GM21367 (cell line): Measurements from ENCODE around the gene CCDC71L.

Experiments
- ATAC-seq: cut with Tn5 transposase; IDR thresholded peaks from one replicate; pipeline ENCODE4 v1.9.1; 2021; ENCODE audit not compliant: unreplicated experiment

Gene CCDC71L

DNA sequence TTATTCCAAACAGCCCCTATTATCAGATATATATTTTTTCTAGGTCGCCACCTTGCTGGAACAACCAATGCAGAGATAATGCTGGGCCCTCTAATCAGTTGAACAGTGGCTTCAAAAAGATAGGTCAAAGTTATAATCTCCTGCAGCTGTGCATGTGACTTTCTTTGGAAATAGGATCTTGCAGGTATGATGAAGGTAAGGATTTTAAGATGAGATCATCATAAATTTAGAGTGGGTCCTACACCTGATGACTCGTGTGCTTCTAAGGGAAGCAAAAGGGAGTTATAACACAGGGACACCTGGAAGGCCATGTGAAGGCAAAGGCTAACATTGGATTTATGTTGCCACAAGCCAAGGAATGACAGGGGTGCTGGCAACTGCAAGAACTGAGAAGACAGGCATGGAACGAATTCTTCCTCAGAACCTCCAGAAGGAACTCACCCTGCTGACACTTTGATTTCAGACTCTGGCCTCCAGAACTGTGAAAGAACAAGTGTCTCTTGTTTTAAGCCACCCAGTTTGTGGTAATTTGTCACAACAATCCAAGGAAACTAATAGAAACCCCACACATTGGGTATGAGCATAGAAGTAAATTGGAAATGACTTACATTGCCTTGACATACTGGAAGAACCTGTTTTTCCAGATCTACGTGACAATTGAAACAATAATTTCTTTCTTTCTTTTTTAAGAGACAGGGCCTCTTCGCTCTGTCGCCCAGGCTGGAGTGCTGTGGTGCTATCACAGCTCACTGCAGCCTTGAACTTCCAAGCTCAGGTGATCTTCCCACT is 34.4 kb downstream of the CCDC71L start:
- no peak for ATAC-seq

DNA sequence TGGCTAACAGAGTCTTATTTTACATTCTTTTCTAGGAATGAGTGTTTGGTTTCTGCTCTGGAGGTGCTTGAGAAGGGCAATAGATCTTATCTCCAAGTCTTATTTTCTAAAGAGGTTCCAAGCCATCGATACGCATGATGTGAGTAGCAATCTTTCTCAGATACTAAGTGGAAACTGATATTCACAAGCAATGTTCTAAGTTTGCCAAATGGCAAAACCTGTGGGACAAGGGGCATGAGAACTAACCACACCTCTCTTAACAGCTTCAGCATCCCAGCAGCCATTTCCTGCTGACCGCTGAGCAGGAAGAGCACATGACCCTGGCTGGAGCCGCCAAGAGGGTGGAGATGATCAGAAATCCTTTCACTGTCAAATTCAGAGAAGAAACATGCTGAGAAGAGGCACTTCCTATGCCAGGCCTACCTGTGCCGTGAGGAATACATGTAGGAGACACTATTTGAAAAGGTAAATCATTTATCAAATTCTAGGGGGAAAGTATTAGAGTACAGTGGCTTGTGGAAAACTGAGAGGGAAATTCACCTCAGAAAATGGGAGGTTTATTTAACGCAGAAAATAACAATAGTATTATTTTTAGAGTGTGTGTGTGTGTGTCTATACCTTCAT is 35.2 kb downstream of the CCDC71L start:
- ATAC-seq, result no peak

DNA sequence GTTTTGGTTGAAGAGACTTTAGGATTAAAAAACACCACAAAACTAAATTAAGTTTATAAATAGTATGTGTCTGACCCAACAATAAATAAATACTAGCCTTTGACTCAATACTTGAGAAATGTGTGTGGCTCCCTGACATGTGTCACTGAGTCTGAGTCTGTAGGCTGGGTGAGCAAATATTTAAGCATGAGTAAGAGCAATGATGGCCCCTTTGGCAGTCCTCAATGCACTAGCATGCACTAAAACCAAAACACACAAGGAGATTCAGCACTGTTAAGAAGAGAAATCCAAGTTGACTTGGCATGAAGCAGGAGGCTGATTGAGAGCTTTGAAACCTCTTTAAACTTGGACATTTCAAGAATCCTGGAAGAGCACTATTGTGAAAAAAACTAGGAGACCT is 37.1 kb downstream of the CCDC71L start:
- ATAC-seq, result no peak

DNA sequence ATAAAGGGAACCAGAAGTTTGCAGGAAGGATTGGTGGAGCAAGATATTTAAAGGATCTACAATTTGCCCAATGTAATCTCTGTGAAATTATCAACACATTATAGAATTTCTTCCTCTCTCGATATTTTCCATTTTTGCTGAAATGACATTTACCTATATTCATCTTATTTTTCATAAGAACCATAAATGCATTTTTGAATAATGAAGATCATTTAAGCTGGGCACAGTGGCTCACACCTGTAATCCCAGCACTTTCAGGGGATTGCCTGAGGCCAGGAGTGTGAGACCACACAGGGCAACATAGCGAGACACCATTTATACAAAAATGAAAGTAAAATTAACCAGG is 37.7 kb downstream of the CCDC71L start:
- no peak for ATAC-seq

DNA sequence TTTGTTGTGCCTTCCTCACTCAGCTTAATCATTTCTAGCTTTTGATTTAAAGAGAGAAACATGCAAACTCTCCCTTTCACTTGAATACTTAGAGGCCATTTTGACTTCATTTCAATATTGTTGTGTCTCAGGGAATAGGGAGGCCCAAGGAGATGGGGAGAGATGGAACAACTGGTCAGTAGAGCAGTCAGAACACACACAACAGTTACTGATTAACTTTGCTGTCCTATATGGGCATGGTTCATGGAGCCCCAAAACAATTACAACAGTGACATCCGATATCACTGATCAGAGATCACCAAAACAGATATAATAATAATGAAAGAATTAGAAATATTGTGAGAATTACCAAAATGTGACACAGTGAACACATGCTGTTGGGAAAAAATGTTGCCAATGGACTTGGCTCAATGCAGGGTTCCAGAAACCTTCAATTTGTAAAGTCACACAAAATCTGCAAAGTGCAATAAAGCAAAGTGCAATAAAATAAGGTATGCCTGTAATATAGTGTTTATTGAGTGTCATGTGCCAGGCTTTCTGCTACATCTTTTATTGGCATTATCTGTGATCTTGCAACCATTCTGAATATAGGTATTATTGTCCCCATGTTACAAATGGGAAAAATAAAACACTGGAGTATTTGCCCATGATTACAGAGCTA is 38.2 kb downstream of the CCDC71L start:
- ATAC-seq, result no peak

DNA sequence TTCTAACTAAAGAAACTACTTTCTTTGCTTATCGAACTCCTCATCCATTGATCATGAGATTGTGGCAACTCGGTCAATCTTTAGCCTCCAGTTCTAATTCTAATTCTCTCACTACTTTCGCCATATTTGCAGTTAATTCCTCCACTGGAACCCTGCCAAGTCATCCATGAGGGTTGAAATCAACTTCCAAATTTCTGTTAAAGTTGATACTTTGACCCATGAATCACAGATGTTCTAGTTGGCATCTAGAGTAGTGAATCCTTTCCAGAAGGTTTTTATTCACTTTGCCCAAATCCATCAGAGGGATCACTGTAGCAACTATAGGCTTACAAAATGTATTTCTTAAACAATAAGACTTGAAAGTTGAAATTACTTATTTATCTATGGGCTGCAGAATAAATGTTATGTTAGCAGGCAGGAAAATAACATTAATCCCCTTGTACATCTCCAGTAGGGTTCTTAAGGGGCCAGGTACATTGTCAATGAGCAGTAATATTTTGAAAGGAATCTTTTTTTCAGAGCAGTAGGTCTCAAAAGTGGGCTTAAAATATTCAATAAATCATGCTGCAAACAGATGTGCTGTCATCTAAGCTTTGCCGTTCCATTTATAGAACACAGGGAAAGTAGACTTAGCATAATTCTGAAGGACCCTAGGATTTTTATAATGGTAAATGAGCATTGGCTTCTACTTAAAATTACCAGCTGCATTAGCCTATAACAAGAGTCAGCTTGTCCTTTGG is 39.4 kb downstream of the CCDC71L start:
- ATAC-seq, result no peak

- no peak for ATAC-seq
These were observed 40.3 kb downstream of the CCDC71L start for GRCh38 chr7:106620676-106621075.

GRCh38 chr7:106620034-106620433 is 40.9 kb downstream of the CCDC71L start:
- ATAC-seq, result no peak

GRCh38 chr7:106619213-106619612 is 41.7 kb downstream of the CCDC71L start:
- ATAC-seq, result no peak

GRCh38 chr7:106618480-106618879 is 42.5 kb downstream of the CCDC71L start:
- no peak for ATAC-seq

- no peak for ATAC-seq
These were observed 43.1 kb downstream of the CCDC71L start for GRCh38 chr7:106617860-106618259.

- no peak for ATAC-seq
These were observed 44.3 kb downstream of the CCDC71L start for GRCh38 chr7:106616708-106617051.

DNA sequence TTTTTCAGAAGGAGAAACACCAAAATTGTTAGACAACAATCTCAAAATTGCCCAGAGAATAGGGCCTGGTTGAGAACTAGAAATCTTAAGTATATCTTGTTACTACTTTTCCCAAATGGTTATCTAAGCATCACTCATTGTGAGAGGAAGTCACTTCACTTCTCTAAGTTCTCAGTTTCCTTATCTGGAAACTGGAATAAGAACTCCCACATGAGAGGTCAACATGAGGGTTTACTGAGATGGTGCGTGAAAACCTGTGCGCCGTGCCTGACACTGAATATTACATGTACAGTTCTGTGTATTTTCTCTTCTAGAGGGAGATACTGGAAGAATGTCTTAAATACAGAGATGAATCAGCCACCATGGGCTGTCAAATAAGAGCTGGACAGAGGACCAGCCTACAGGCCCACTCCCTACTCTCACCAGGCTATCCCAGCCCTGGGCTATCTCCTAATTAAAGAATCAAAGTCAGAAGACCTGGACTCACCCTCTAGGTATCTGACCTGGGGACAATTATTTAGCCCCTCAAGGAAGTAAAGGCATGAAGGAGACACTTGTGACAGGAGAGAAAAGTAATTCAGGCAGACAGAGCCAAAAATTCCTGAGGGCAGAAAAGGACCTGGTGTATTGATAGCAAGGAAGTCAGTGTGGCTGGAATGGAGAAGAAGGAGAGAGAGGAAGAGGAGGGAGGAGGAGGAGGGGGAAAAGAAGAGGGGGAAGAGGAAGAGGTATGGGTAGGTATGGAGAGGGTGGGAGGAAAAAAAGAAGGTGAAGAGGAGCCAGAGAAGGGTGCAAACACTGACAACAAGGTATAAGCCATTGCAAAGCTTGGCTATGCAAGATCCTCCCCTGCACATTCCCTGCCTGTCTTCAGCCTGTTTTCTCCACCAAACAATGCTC is 44.9 kb downstream of the CCDC71L start:
- no peak for ATAC-seq

DNA sequence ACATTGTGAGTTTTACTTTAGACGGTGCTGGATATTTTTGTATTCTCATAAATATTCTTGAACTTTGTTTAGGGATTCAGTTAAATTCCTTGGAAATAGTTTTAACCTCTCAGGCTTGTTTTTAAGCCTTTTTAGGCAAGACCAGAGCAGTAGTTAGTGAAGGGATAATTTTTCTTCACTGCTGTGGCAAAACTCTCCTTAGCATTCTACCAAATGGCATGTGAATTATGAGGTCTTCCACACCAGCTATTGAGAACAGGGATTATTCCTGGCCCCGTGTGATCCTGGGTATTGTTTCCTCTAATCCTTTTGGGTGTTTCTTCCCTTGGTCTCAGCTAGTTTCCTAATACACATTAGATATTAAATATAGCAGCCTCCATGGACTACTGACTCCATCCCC is 46.2 kb downstream of the CCDC71L start:
- ATAC-seq, result no peak

DNA sequence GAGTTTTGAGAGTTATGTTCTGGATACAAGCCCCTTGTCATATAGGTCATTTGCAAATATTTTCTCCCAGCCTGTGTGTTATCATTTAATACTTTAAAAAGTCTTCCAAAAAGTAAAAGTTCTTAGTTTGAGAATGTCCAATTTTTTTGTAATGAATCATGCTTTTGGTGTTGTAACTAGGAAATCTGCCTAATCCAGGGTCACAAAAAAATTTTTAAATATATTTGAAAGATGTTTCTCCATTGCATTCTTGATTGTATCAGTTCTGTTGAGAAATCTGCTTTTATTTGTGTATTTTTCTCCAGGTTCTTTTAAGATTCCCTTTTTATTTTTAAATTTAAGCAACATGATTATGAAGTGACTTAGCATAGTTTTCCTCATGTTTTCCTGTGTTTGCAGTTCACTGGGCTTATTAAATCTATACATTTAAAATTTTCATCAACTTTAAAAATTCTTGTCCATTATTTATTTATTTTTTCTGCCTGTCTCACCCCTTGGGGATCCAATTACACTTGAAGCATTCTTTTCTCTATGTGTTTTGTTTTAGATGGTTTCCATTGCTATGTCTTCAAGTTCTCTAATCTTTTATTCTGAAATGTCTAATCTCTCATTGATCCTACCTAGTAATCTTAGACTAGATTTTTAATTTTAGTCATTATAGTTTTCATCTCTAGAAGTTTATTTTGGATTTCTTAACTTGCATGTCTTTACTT is 47.0 kb downstream of the CCDC71L start:
- ATAC-seq, result no peak

DNA sequence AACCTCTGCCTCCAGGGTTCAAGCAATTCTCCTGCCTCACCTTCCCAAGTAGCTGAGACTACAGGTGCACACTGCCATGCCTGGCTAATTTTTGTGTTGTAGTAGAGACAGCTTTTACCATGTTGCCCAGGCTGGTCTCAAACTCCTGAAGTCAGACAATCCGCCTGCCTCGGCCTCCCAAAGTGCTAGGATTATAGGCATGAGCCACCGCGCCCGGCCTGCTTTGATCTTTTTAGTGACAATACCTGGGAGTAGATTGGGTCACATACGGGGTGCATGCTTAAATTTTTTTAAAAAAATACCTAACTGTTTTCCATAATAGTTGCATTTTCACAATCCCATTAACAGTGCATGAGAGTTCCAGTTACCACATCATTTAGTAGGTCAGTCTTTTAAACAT is 47.7 kb downstream of the CCDC71L start:
- ATAC-seq, result no peak

DNA sequence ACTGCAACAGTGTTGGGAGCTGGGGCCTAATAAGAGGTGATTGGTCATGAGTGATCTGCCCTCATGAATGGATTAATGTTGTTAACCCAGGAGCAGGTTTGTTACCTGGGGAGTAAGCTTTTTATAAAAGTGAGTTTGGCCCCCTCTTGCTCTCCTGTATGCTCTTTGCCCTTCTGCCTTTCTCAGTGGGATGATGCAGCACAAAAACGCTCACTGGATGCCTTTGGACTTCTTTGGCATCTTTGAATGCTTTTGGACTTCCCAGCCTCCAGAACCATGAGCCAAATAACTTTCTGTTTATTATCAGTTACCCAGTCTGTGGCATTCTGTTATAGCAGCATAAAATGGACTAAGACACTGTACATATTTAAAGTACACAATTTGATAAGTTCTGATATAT is 48.5 kb downstream of the CCDC71L start:
- no peak for ATAC-seq

GRCh38 chr7:106611911-106612310 is 49.0 kb downstream of the CCDC71L start:
- ATAC-seq, result no peak

GRCh38 chr7:106610996-106611886 is 49.7 kb downstream of the CCDC71L start:
- no peak for ATAC-seq
